Heart left ventricle (tissue), 13 donors: ENCODE data around the gene RUNX3.

Experiments used
- POLR2A ChIP-seq, 2 donors: fragments of 450-650 bp; IDR thresholded peaks; one replicate each; pipeline ENCODE4 v1.6.1; 2017; ENCODE audit warnings: antibody characterized with exemption in 2 of 2, mild to moderate bottlenecking in 2 of 2, moderate library complexity in 2 of 2
- TF ChIP-seq, protein P1 (sequence below), 12 donors: fragments of 200-600 bp; sonication (generic) in 4 of 12; IDR thresholded peaks; one replicate each; pipeline versions ENCODE4 v1.5.0 to v1.8.0; 2018 to 2022; ENCODE audit warnings: antibody characterized with exemption in 12 of 12, mild to moderate bottlenecking in 5 of 12
- donor health status: ischemic (EF 13 %, LVEDD 7.1; RV severe dilation, severe dysfunction).
- donor health status: DM: no; HTN: yes; CAD: no.
- donor health status: DM: no; HTN: no; CAD: no.
- donor health status: ischemic (EF 25% LVEDD 6.9; RV normal size, moderate dysfunction).
- donor health status: ischemic (EF 25% LVEDD 5.7; RV mildly dilated, moderate dysfunction).
- donor health status: ischemic (EF 35%, LVEDD 5.7; RV mildly dilated, moderate dysfunction).
- donor health status: nonischemic (EF 11% LVEDD 7.7; RV severe dilation, severe dysfunction).
- donor health status: DM: yes; HTN: yes; CAD: no.
- donor health status: PGD.
- donor health status: ischemic (EF 29% LVEDD 5.4; RV normal size, mild dysfunction).
- donor health status: nonischemic (EF 23%, LVEDD 6.1; RV moderate dilation, normal function).

GRCh38 chr1:24898909-24899439, 31.1 kb downstream of the RUNX3 start:
- TF ChIP-seq, protein P1, sequence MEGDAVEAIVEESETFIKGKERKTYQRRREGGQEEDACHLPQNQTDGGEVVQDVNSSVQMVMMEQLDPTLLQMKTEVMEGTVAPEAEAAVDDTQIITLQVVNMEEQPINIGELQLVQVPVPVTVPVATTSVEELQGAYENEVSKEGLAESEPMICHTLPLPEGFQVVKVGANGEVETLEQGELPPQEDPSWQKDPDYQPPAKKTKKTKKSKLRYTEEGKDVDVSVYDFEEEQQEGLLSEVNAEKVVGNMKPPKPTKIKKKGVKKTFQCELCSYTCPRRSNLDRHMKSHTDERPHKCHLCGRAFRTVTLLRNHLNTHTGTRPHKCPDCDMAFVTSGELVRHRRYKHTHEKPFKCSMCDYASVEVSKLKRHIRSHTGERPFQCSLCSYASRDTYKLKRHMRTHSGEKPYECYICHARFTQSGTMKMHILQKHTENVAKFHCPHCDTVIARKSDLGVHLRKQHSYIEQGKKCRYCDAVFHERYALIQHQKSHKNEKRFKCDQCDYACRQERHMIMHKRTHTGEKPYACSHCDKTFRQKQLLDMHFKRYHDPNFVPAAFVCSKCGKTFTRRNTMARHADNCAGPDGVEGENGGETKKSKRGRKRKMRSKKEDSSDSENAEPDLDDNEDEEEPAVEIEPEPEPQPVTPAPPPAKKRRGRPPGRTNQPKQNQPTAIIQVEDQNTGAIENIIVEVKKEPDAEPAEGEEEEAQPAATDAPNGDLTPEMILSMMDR (IDR thresholded peaks at IDR 0.05) = no peak
- TF ChIP-seq POLR2A (IDR thresholded peaks at IDR 0.05) = no peak
